Nephron (organoid): Measurements from ENCODE around the gene PRXL2C.

Source experiments
- H3K27ac Mint-ChIP-seq, 3 experiments: 2 replicates each; pipeline ENCODE4 v1.8.0; 2020; ENCODE audit warnings: mixed read lengths in 3 of 3, mild to moderate bottlenecking in 2 of 3, moderate library complexity in 1 of 3
- H3K27me3 Mint-ChIP-seq: 2 replicates; pipeline ENCODE4 v1.8.0; 2021; ENCODE audit warnings: low read depth, mild to moderate bottlenecking, moderate library complexity, mixed read lengths
- H3K36me3 Mint-ChIP-seq: 2 replicates; pipeline ENCODE4 v1.8.0; 2020; ENCODE audit warnings: low read depth, mixed read lengths
- H3K4me1 Mint-ChIP-seq: 2 replicates; pipeline ENCODE4 v1.8.0; 2020; ENCODE audit warnings: mixed read lengths
- H3K4me3 Mint-ChIP-seq, 3 experiments: 2 replicates each; pipeline ENCODE4 v1.8.0; 2020; ENCODE audit warnings: mild to moderate bottlenecking in 3 of 3, mixed read lengths in 3 of 3, moderate library complexity in 2 of 3
- H3K9me3 Mint-ChIP-seq: 2 replicates; pipeline ENCODE4 v1.8.0; 2020; ENCODE audit warnings: mixed read lengths
- CTCF ChIP-seq, 3 experiments: fragments of 200-600 bp; sonication (generic); IDR thresholded peaks; one replicate each; pipeline ENCODE4 v1.5.0; 2021; ENCODE audit warnings: antibody characterized with exemption in 3 of 3; ENCODE audit not compliant: unreplicated experiment in 3 of 3

The PRXL2C gene

DNA sequence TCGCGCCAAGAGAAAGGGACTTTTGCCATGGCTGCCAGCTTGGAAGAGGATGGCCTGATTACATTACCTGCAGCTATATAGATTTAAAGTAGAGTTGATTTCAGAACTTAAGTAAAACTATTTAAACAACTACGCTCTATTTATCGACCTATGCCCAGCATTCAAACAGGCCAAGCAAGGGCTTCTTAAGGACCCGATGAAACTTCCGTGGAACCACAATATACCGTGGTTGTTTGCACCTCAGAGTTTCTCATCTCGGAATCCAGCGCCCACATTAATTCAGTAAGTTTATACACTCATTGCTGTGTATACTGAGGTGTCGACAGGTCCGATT, 35.0 kb downstream of the PRXL2C start:
- Mint-ChIP-seq H3K27me3 (peaks cover 10% of the 10 kb centered on the region), H3K4me3 (peak overlapping the region; percentile 85 to 93 (median 92)), H3K27ac (peak overlapping the region; percentile 48 to 90 (median 82)), H3K36me3 (no peaks in the 10 kb centered on the region), H3K9me3 (no peaks in the 10 kb centered on the region), H3K4me1 (peaks cover 32% of the 10 kb centered on the region)
- TF ChIP-seq CTCF (IDR thresholded peaks at IDR 0.05; ENCODE audit: unreplicated experiment in 3 of 3), result no peak

- H3K36me3 Mint-ChIP-seq, result no peaks in the 10 kb centered on the region
- H3K4me1 Mint-ChIP-seq, result peaks cover 32% of the 10 kb centered on the region
- peak within 1 kb of the TSS; percentile 48 to 90 (median 82) for H3K27ac Mint-ChIP-seq
- no peak for TF ChIP-seq CTCF (IDR thresholded peaks at IDR 0.05; ENCODE audit: unreplicated experiment in 3 of 3)
- H3K9me3 Mint-ChIP-seq, result no peaks in the 10 kb centered on the region
- H3K27me3 Mint-ChIP-seq, result peaks cover 10% of the 10 kb centered on the region
- H3K4me3 Mint-ChIP-seq, result peak within 1 kb of the TSS; percentile 85 to 93 (median 92)
These were observed 35.5 kb downstream of the PRXL2C start, which contains the start of gene CDC14B for GRCh38 chr9:96619491-96620180. CDC14B (minus strand) TSS chr9:96619843; CDS start chr9:96619378, 465 bp downstream.

- Mint-ChIP-seq H3K36me3 (no peaks in the 10 kb centered on the region), H3K27ac (no peak overlapping the region), H3K27me3 (peaks cover 7% of the 10 kb centered on the region), H3K4me3 (peak overlapping the region in 1 of 3 experiments; percentile 82), H3K9me3 (no peaks in the 10 kb centered on the region), H3K4me1 (peaks cover 32% of the 10 kb centered on the region)
- TF ChIP-seq CTCF (IDR thresholded peaks at IDR 0.05; ENCODE audit: unreplicated experiment in 3 of 3), result no peak
These were observed 36.0 kb downstream of the PRXL2C start for GRCh38 chr9:96619124-96619465.

DNA sequence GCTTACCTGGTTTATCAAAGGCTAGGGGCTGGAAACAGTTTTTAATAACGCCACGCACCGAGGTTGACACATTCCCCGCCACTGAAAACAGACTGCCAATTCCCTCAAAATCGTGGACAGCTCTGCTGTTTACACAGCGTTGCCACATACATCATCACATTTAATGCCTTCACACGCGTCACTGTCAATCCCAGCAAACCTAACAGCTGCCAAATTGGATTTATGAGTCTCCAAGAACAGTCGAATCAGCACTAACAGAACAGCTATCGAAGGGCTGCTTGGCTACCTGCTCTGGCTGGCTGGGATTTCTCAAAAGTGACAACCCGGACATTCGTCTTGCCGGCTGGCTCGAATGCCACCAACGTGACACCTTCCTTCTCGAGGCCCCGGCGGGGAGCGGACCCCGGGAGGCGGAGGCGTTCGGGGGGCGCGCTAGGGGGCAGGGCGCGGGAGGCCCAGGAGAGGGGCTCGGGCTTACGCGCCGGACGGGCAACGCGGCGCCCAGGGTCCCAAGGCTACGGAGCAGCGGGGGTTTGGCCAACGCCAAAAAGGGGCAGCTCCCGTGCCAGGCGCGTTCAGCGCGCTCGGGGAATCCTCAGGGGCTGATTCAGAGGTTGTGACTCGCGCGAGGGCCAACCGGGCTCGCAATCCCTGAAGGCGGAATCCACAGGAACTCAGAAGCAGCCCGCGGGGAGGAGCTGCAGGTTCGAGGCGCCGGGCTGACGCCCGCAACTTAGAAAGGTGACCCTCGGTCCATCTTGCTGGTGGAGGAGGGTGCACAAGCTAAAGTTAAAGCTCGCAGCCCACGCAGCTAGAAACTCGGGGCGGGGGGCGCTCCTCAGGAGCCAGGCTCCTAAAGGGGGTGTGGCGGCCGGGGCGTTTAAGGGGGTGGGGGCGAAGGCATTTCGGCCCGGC, 36.7 kb downstream of the PRXL2C start:
- Mint-ChIP-seq H3K4me1 (peaks cover 33% of the 10 kb centered on the region), H3K27me3 (peaks cover 7% of the 10 kb centered on the region), H3K9me3 (no peaks in the 10 kb centered on the region), H3K27ac (peak overlapping the region; percentile 57 to 81 (median 60)), H3K4me3 (peak overlapping the region; percentile 82 to 88 (median 86)), H3K36me3 (no peaks in the 10 kb centered on the region)
- TF ChIP-seq CTCF (IDR thresholded peaks at IDR 0.05; ENCODE audit: unreplicated experiment in 3 of 3), result no peak

DNA sequence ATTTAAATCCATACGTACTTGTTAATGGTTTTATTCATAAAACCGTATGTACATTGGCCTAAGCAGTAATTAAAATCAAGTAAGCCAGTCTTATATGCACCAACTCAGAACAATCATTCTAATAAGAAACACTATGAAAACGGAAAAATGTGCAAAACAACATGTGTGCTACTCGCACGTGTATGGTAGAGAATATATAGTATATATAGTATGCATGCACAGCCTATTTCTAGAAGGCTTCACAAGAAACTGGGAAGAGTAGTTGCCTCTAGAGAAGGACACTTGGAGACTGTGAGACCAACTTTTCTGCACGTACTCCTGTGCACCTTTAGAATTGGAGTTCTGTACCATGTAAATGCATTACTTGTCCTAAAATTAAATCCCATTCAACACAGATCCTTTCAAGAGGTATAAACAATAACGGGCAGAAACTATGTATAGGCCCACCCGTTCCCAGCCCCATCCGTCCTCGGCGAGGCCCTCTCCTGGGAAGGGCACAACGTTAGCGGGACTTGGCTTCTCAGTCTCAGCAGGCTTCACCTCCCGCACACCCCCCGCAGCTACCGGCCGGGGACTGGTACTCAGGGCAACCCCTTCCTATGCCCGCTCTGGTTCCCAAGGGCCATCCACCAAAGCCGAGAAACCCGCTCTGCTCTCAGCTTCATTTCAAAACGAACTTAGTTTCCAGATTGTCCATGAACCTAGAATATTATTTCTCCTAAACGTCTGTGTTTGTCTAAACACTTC, 37.5 kb downstream of the PRXL2C start:
- Mint-ChIP-seq H3K4me3 (peak overlapping the region; percentile 82 to 88 (median 86)), H3K36me3 (no peaks in the 10 kb centered on the region), H3K27me3 (peaks cover 7% of the 10 kb centered on the region), H3K9me3 (no peaks in the 10 kb centered on the region), H3K4me1 (peaks cover 39% of the 10 kb centered on the region), H3K27ac (peak overlapping the region; percentile 57 to 81 (median 60))
- no peak for TF ChIP-seq CTCF (IDR thresholded peaks at IDR 0.05; ENCODE audit: unreplicated experiment in 3 of 3)
